NCI-H526 treated with DMSO at 0.1 percent for 48 hours (cell line): Measurements from ENCODE around the gene PRX.
"Not testable (repeated sequence)": the region's sequence is repeated elsewhere in the genome, so short reads cannot be mapped to it uniquely, and the experiment has no call there.

Experiments
- DNase-seq: peaks from one replicate; lab custom pipeline; 2025; lab: John Stamatoyannopoulos, UW

Gene PRX

GRCh38 chr19:40433391-40434216 is 20.4 kb upstream of the PRX start:
- peak; percentile 58 for DNase-seq

DNA sequence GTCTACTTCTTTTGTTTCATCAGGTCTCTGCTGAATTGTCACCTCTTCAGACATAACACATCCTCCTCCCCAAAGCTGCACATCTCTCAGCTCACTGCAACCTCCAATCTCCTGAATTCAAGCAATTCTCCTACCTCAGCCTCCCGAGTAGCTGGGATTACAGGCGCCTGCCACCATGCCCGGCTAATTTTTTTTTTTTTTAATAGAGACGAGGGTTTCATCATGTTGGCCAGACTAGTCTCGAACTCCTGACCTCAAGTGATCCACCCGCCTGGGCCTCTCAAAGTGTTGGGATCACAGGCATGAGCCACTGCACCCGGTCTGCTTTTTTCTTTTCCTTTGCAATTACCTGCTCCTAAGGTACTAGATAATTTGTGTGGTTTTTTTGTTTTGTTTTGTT is 19.6 kb upstream of the PRX start:
- not testable (repeated sequence) for DNase-seq

DNA sequence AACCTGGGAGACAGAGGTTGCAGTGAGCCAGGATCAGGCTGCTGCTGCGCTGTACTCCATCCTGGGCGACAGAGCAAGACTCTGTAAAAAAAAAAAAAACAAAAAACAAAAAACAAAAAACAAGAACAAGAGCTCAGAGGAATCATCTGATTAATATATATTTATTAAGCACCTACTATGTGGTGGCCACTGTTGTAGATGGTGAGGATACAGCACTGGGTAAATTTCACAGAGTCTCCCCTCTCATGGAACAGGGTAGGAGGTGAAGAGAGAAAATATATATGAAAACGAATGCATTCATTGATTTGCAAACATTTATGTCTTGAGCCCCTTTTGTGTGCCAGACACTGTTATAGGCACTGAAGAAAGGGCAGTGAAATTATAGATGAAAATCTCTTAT is 18.5 kb upstream of the PRX start:
- DNase-seq: no peak

DNA sequence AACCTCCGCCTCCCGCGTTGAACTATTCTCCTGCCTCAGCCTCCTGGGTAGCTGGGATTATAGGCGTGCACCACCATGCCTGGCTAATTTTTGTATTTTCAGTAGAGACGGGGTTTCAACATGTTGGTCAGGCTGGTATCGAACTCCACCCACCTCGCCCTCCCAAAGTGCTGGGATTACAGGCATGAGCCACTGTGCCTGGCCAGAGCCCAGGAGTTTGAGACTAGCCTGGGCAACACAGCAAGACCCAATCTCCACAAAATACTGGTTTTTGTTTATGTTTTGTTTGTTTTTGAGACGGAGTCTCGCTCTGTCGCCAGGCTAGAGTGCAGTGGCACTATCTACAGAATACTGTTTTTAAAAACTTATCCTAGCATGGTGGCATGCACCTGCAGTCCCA is 17.1 kb upstream of the PRX start:
- not testable (repeated sequence) for DNase-seq

DNA sequence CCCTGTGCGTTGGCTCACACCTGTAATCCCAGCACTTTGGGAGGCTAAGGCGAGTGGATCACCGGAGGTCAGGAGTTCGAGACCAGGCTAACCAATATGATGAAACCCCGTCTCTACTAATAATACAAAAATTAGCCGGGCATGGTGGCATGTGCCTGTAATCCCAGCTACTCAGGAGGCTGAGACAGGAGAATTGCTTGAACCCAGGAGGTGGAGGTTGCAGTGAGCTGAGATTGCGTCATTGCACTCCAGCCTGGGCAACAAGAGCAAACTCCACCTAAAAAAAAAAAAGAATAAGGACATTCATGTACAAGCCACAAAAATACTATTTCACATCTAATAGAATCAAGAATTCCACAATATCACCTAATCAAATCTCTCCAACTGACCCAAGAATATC is 15.0 kb upstream of the PRX start:
- not testable (repeated sequence) for DNase-seq

GRCh38 chr19:40425450-40426287 is 12.5 kb upstream of the PRX start, which contains the start of gene SERTAD1:
Gene SERTAD1, minus strand, starts transcription at chr19:40425992. Its CDS starts 2,446 bp downstream, at chr19:40423546.
- peak; percentile 99 for DNase-seq

GRCh38 chr19:40424637-40425449 is 11.7 kb upstream of the PRX start:
- DNase-seq: no peak

GRCh38 chr19:40423938-40424337 is 10.8 kb upstream of the PRX start:
- DNase-seq: no peak

DNA sequence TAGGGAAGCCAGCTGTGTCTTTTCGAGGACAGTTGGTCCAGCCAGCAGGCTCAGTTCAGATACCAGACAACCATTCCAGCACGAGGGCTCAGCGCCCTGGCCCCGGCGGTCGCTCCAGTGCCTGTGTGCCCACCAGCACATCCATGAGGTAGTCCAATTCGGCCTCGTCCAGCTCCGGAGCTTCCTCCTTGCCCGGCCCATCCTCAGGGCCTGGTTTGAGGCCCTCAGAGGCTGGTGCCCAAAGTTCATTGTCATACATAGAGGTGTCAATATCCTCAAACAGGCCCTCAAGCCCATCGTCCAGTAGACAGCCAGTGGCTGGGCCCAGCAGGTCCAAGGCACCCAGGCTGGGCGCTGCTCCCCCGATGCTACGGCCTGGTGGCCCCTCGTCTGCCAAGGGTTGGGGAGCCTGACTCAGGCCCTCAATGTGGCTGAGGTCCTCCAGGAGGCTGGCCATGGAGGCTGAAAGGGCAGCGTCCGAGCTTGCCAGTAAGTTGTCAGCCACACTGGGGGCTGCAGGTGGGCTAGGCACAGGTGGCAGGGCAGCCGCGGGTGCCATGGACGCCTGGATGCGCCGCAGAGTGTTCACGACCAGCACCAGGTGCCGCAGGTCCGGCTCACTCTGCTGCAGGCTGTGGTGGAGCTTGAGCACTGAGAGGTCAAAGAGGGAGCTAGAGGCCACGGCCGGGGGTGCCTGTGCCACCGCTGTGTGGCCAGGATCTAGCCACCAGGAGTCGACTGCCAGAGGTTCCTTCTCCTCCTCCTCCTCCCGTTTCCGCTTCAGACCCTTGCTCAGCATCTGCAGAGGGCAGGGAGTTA is 9.8 kb upstream of the PRX start:
- DNase-seq: no peak

- DNase-seq: no peak
These were observed 9.0 kb upstream of the PRX start for GRCh38 chr19:40421993-40422747.

- peak; percentile 67 for DNase-seq
These were observed 7.9 kb upstream of the PRX start for GRCh38 chr19:40420766-40421765.

GRCh38 chr19:40420451-40420765 is 7.2 kb upstream of the PRX start:
- no peak for DNase-seq

DNA sequence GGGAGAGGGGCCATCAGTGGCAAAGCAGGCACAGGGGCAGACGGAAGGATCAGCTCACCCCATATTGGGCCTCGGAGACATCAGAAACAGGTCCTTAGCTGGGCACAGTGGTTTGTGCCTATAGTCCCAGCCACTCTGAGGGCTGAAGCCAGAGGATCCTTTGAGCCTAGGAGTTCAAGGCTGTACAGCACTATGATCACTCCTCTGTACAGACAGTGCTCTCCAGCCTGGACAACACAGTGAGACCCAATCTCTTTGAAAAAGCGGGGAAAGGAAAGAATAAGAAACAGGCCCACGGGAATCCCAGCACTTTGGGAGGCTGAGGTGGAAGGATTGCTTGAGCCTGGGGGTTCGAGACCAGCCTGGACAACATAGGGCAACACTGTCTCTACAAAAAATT is 6.6 kb upstream of the PRX start:
- no peak for DNase-seq

DNA sequence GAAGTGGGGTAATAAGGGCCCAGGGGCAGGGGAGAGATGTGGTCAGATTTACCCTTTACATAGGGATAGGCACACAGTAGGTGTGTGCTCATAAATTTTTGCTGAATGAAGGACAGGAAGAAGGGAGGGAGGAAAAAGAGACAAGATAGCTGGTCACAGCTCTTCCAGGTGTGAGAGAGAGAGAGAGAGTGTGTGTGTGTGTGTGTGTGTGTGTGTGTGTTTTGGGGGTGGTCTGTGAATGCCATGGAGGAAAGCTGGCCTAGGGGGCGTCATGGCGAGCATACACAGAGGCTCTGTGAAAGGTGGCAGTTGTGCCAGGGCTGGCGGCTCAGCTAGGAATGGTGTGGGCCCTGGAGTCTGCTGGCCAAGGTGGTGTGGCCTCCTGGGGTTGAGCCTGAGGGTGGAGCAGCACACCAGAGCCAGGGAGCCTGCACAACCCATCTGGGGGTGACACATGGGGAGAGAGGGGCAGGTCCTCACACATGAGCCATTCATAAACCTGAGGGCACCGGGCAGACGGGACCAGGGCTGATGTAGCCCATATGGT is 6.0 kb upstream of the PRX start:
- DNase-seq: no peak

GRCh38 chr19:40418040-40418439 is 4.9 kb upstream of the PRX start:
- DNase-seq: no peak

DNA sequence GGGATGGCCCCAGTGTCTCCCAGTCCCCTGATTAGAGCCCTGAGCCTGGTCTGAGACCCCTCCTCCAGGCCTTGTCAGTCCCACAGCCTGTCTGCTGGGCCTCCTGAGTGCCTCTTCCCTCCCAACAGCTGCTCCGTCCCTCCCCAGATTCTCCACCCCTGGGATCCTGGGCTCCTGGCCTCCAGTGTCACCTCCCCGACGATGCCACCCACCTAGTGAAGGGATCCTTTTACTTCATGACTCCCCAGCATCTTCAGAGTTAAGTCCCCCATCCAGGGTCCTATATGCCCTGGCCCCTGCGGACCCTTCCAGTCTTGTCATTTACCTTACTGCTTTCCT is 4.4 kb upstream of the PRX start:
- no peak for DNase-seq

GRCh38 chr19:40416918-40417642 is 3.9 kb upstream of the PRX start:
- no peak for DNase-seq

DNA sequence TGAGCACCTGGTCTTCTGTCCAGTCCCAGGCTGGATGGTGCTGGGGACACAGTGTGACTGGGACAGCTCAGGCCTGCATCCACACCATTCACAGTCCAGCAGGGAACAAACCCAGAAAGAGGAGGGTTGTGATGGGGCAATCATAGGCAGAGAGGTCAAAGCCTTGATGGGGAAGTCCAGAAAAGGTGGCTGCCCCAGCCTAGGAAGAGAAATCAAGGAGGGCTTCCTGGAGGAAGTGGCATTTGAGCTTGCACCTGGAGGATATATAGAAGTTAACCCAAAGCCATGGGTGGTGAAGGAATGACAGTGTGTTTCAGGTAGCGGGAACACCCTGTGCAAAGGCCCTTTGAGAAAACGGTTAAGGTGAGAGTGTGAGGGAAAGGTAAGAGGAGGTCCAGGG is 2.6 kb upstream of the PRX start:
- no peak for DNase-seq
